PC-3 (cell line): ENCODE measurements around the gene FOLR2. TPM values are rescaled to one million over a fixed set of nuclear protein-coding genes. Genes with fewer than 3 reads are reported as not detected.

Source experiments
- ATAC-seq: fragments of 200-7000 bp; cut with Tn5 transposase; 2 replicates; pipeline ENCODE4 v1.9.1; 2020; ENCODE audit warnings: mild to moderate bottlenecking, moderate library complexity
- BruUV-seq: library from RNA; stranded (reverse); fragments of 400-500 nt; replicated peaks from 2 replicates; lab custom pipeline; 2021; lab: Mats Ljungman, UMichigan
- CTCF ChIA-PET: fragments of 300-600 bp; sonication (Branson Sonifier 250); formaldehyde crosslinking; loops from one replicate; lab custom pipeline; 2022; ENCODE audit warnings: antibody characterized with exemption; lab: Charles Lee
- POLR2A ChIA-PET: fragments of 300-600 bp; sonication (Branson Sonifier 250); formaldehyde crosslinking; loops from one replicate; lab custom pipeline; 2022; ENCODE audit warnings: antibody characterized with exemption; ENCODE audit not compliant: unreplicated experiment; lab: Charles Lee
- DNase-seq: peaks from one replicate; pipeline ENCODE4 v3.0.0-alpha.2; 2015
- H2AFZ ChIP-seq: fragments of 300-600 bp; sonication (generic); 2 replicates; pipeline ENCODE4 v1.6.0; 2016; ENCODE audit warnings: antibody characterized with exemption, low read length
- H3F3A ChIP-seq: fragments of 300-600 bp; sonication (generic); one replicate; pipeline ENCODE4 v1.6.0; 2017; ENCODE audit warnings: antibody characterized with exemption, low read length, control low read depth, mild to moderate bottlenecking; ENCODE audit not compliant: unreplicated experiment
- H3K27ac ChIP-seq: fragments of 300-600 bp; sonication (generic); 2 replicates; pipeline ENCODE4 v1.5.1; 2016; ENCODE audit warnings: mild to moderate bottlenecking, low read length
- H3K27me3 ChIP-seq: fragments of 300-600 bp; sonication (generic); 2 replicates; pipeline ENCODE4 v1.6.1; 2016; ENCODE audit warnings: low read length, mixed read lengths
- H3K36me3 ChIP-seq: fragments of 300-600 bp; sonication (generic); 2 replicates; pipeline ENCODE4 v1.6.1; 2016; ENCODE audit warnings: low read depth, mixed run types, low read length, mixed read lengths
- H3K4me1 ChIP-seq: fragments of 300-600 bp; sonication (generic); 2 replicates; pipeline ENCODE4 v1.5.1; 2016; ENCODE audit warnings: low read length; ENCODE audit not compliant: insufficient read depth
- H3K4me2 ChIP-seq: fragments of 300-600 bp; sonication (generic); 2 replicates; pipeline ENCODE4 v1.6.0; 2016; ENCODE audit warnings: low read length
- H3K4me3 ChIP-seq: fragments of 300-600 bp; sonication (generic); 2 replicates; pipeline ENCODE4 v1.5.1; 2016; ENCODE audit warnings: mild to moderate bottlenecking, low read length, mixed read lengths
- H3K79me2 ChIP-seq: fragments of 300-600 bp; sonication (generic); 2 replicates; pipeline ENCODE4 v1.6.1; 2017; ENCODE audit warnings: low read length, mixed read lengths
- H3K9ac ChIP-seq: fragments of 300-600 bp; sonication (generic); 2 replicates; pipeline ENCODE4 v1.6.0; 2016; ENCODE audit warnings: mild to moderate bottlenecking, low read length
- H3K9me2 ChIP-seq: fragments of 300-600 bp; sonication (generic); replicated peaks from 2 replicates; pipeline ENCODE4 v1.6.1; 2016; ENCODE audit warnings: mixed run types, low read length, mixed read lengths
- H3K9me3 ChIP-seq: fragments of 300-600 bp; sonication (generic); 2 replicates; pipeline ENCODE4 v1.6.1; 2016; ENCODE audit warnings: low read length, mixed read lengths
- H4K20me1 ChIP-seq: fragments of 300-600 bp; sonication (generic); 2 replicates; pipeline ENCODE4 v1.6.1; 2016; ENCODE audit warnings: low read length, mixed read lengths
- EZH2 ChIP-seq: fragments of 300-600 bp; sonication (generic); IDR thresholded peaks from one replicate; pipeline ENCODE4 v1.6.1; 2017; ENCODE audit warnings: antibody characterized with exemption, mild to moderate bottlenecking, low read length; ENCODE audit not compliant: unreplicated experiment
- EZH2phosphoT487 ChIP-seq: fragments of 300-600 bp; sonication (generic); IDR thresholded peaks from 2 replicates; pipeline ENCODE4 v1.6.1; 2018; ENCODE audit warnings: mild to moderate bottlenecking, antibody characterized with exemption, low read length, borderline replicate concordance
- intact Hi-C: fragments of 100-400 bp; cut with micrococcal nuclease; formaldehyde crosslinking; loops from 2 replicates; pipeline ENCODE4 v1.9.0; 2023
- total RNA-seq: library from RNA; depleted of rRNA; stranded (reverse); fragments of >200 nt; gene quantifications from 2 replicates; pipeline ENCODE4 v1.2.3, GENCODE V29; 2014
- TF ChIP-seq, protein P1 (sequence below): fragments of 300-600 bp; sonication (generic); conservative IDR thresholded peaks from 2 replicates; pipeline ENCODE4 v1.5.1; 2017; ENCODE audit warnings: antibody characterized with exemption, low read depth, mild to moderate bottlenecking, low read length

FOLR2 gene
- total RNA-seq, 1 experiment from 2014 or later, result not detected

DNA sequence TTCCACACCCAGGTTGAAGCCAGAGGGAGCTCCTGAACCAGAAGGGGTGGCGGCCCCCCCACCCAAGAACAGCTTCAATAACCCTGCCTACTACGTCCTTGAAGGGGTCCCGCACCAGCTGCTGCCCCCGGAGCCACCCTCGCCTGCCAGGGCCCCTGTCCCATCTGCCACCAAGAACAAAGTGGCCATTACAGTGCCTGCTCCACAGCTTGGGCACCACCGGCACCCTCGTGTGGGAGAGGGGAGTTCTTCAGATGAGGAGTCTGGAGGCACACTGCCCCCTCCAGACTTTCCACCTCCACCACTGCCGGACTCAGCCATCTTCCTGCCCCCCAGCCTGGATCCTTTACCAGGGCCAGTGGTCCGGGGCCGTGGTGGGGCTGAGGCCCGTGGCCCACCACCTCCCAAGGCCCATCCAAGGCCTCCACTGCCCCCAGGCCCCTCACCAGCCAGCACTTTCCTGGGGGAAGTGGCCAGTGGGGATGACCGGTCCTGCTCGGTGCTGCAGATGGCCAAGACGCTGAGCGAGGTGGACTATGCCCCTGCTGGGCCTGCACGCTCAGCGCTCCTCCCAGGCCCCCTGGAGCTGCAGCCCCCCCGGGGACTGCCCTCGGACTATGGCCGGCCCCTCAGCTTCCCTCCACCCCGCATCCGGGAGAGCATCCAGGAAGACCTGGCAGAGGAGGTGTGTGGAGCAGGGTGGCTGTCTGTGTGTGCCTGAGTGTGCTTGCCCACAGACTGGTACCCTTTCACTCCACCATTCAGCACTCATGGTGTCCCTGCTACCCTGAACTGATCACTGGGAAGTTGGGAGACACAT is 20.7 kb downstream of the FOLR2 start:
- Histone ChIP-seq H3K27ac (no peak overlapping the region), H3K36me3 (peaks cover 20% of the 10 kb centered on the region), H3K9ac (no peak overlapping the region), H3K27me3 (peaks cover 5% of the 10 kb centered on the region; the same call in 1 of the 2 replicates), H3K4me1 (peaks cover 9% of the 10 kb centered on the region), H3K9me2 (no peaks in the 10 kb centered on the region), H3K4me3 (no peak overlapping the region), H3K9me3 (no peaks in the 10 kb centered on the region), H3K4me2 (no peak overlapping the region), H2AFZ (no peak overlapping the region), H3F3A (peaks cover 8% of the 10 kb centered on the region), H3K79me2 (no peaks in the 10 kb centered on the region), H4K20me1 (no peaks in the 10 kb centered on the region)
- ATAC-seq (no peak), DNase-seq (no peak)
- CTCF ChIA-PET, result interaction anchor here (0.6 kb wide), 1 partner anchor 196 kb away, joined by 4 read pairs; no protein-coding TSS in a partner anchor
- no TSS peak for BruUV-seq
- POLR2A ChIA-PET, result no interaction called here
- TF ChIP-seq, protein P1, sequence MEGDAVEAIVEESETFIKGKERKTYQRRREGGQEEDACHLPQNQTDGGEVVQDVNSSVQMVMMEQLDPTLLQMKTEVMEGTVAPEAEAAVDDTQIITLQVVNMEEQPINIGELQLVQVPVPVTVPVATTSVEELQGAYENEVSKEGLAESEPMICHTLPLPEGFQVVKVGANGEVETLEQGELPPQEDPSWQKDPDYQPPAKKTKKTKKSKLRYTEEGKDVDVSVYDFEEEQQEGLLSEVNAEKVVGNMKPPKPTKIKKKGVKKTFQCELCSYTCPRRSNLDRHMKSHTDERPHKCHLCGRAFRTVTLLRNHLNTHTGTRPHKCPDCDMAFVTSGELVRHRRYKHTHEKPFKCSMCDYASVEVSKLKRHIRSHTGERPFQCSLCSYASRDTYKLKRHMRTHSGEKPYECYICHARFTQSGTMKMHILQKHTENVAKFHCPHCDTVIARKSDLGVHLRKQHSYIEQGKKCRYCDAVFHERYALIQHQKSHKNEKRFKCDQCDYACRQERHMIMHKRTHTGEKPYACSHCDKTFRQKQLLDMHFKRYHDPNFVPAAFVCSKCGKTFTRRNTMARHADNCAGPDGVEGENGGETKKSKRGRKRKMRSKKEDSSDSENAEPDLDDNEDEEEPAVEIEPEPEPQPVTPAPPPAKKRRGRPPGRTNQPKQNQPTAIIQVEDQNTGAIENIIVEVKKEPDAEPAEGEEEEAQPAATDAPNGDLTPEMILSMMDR, result no peak
- TF ChIP-seq EZH2 (no peak), EZH2phosphoT487 (no peak)
- intact Hi-C loops, result no loop called here

DNA sequence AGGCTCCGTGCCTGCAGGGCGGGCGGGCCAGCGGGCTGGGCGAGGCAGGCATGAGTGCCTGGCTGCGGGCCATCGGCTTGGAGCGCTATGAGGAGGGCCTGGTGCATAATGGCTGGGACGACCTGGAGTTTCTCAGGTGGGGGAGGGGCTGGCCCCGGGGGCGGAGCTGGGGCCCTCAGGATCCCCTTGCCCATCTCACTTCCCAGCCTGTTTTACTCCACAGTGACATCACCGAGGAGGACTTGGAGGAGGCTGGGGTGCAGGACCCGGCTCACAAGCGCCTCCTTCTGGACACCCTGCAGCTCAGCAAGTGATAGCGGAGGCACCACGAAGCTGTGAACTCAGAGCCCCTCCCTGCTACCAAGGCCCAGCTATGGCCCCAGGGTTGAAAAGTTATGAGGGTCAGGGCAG is 21.5 kb downstream of the FOLR2 start:
- intact Hi-C loops, result loop anchor here (2.0 kb wide), 1 partner anchor 13 kb away; the partner anchor contains the start of gene INPPL1
- no peak overlapping the region for H3K9ac ChIP-seq
- peaks cover 5% of the 10 kb centered on the region; the same call in 1 of the 2 replicates for H3K27me3 ChIP-seq
- peaks cover 8% of the 10 kb centered on the region for H3F3A ChIP-seq
- H3K4me3 ChIP-seq, result no peak overlapping the region
- no peak overlapping the region for H3K27ac ChIP-seq
- no TSS peak for BruUV-seq
- no peaks in the 10 kb centered on the region for H3K79me2 ChIP-seq
- no peaks in the 10 kb centered on the region for H4K20me1 ChIP-seq
- ATAC-seq, result peak; percentile 15
- H3K9me3 ChIP-seq, result no peaks in the 10 kb centered on the region
- no peaks in the 10 kb centered on the region for H3K9me2 ChIP-seq
- DNase-seq, result peak; percentile 56
- H2AFZ ChIP-seq, result no peak overlapping the region
- peaks cover 9% of the 10 kb centered on the region for H3K4me1 ChIP-seq
- ChIA-PET POLR2A (no interaction called here), CTCF (no interaction called here)
- H3K36me3 ChIP-seq, result peaks cover 13% of the 10 kb centered on the region
- TF ChIP-seq, protein P1, result peak; percentile 81
- TF ChIP-seq EZH2phosphoT487 (no peak), EZH2 (no peak)
- H3K4me2 ChIP-seq, result no peak overlapping the region
